H1 (cell line): ENCODE data around the gene NELL1. TPM values are rescaled to one million over a fixed set of nuclear protein-coding genes. Genes with fewer than 3 reads are reported as not detected.

Experiments
- ASH2L ChIP-seq: fragments of 200-600, 300-600 bp; sonication (generic); IDR thresholded peaks from one replicate; pipeline ENCODE4 v1.7.1; 2017; ENCODE audit warnings: low read length
- CBX8 ChIP-seq: fragments of 300-800, 300-1000 bp; sonication (generic); IDR thresholded peaks from 2 replicates; pipeline ENCODE4 v1.7.1; 2016; ENCODE audit warnings: low read depth, low read length, borderline replicate concordance
- CREB1 ChIP-seq: IDR thresholded peaks from 2 replicates; pipeline ENCODE4 v1.6.1; 2012; ENCODE audit warnings: inconsistent platforms
- EZH2 ChIP-seq: fragments of 200-600 bp; sonication (generic); IDR thresholded peaks from 2 replicates; pipeline ENCODE4 v1.7.1; 2012; ENCODE audit warnings: low read depth, mild to moderate bottlenecking, moderate library complexity, low read length, inconsistent platforms; ENCODE audit not compliant: severe bottlenecking
- GABPA ChIP-seq: IDR thresholded peaks from 2 replicates; pipeline ENCODE4 v1.6.1; 2011; ENCODE audit warnings: mild to moderate bottlenecking, low read length, moderate library complexity, borderline replicate concordance; ENCODE audit not compliant: insufficient read depth
- TEAD4 ChIP-seq: IDR thresholded peaks from 2 replicates; pipeline ENCODE4 v1.6.1; 2012; ENCODE audit warnings: low read depth, low read length, inconsistent platforms, mixed read lengths
- polyA plus RNA-seq, 7 experiments: library from polyadenylated mRNA; depleted of rRNA in 3 of 7; stranded (reverse) in 5 of 7; unstranded in 2 of 7; fragments of >200 nt in 5 of 7; fragments of 200-250 nt in 2 of 7; gene quantifications; 1 replicate in 5 of 7; 2 replicates in 1 of 7; 4 replicates in 1 of 7; pipeline versions ENCODE4 v1.2.1 to v1.2.3, GENCODE V29; 2011 to 2013; ENCODE audit warnings: missing spikeins in 2 of 7, mixed read lengths in 2 of 7
- total RNA-seq: library from RNA; stranded (reverse); fragmentation: NEBNext Ultra II Directional; extraction: Animal tissue kit (Norgen Biotek cat#: 25700); gene quantifications from 2 replicates; pipeline ENCODE4 v1.2.1, GENCODE V29; 2021
- TF ChIP-seq, protein P1 (sequence below): IDR thresholded peaks from 2 replicates; pipeline ENCODE4 v1.6.1; 2011; ENCODE audit warnings: low read length, improper control_type of control experiment
- TF ChIP-seq, protein P2 (sequence below): IDR thresholded peaks from 2 replicates; pipeline ENCODE4 v1.6.1; 2012; ENCODE audit warnings: low read length, inconsistent platforms

Gene NELL1
- total and polyA plus RNA-seq, 2 of the 8 experiments (the other 6 are each of a cell fraction or from before 2014, with no cell fraction given), result 0.21 TPM; not detected in 1

DNA sequence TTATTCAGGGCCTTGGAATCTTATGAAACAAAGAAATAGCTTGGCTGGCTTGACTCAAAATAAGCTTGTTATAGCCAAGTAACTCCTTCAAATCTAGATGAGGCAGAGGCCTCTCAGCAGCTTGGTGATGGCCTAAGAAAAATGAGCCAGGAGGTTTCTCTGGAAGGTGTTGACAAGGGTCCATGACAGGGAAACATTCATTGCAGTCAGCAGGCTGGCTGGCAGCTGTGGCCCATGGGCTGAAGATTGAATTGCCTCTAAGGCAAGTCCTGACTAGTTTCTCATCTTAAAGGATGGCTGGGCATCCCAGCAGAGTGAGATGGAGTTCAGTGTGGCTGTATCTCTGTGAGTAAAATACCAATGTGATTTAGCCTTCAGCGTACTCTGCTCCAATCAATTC is 441.0 kb downstream of the NELL1 start (continued):
- TF ChIP-seq, protein P1, sequence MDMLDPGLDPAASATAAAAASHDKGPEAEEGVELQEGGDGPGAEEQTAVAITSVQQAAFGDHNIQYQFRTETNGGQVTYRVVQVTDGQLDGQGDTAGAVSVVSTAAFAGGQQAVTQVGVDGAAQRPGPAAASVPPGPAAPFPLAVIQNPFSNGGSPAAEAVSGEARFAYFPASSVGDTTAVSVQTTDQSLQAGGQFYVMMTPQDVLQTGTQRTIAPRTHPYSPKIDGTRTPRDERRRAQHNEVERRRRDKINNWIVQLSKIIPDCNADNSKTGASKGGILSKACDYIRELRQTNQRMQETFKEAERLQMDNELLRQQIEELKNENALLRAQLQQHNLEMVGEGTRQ, result no peak
- TF ChIP-seq CREB1 (no peak), TEAD4 (no peak), GABPA (no peak), EZH2 (no peak), ASH2L (no peak), CBX8 (no peak)
- TF ChIP-seq, protein P2, sequence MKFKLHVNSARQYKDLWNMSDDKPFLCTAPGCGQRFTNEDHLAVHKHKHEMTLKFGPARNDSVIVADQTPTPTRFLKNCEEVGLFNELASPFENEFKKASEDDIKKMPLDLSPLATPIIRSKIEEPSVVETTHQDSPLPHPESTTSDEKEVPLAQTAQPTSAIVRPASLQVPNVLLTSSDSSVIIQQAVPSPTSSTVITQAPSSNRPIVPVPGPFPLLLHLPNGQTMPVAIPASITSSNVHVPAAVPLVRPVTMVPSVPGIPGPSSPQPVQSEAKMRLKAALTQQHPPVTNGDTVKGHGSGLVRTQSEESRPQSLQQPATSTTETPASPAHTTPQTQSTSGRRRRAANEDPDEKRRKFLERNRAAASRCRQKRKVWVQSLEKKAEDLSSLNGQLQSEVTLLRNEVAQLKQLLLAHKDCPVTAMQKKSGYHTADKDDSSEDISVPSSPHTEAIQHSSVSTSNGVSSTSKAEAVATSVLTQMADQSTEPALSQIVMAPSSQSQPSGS, result no peak
